HCT116 (cell line): Measurements from ENCODE around the gene DPP6. TPM values are rescaled to one million over a fixed set of nuclear protein-coding genes. Genes with fewer than 3 reads are reported as not detected.

Experiments
- ATAC-seq: fragments of 200-7000 bp; cut with Tn5 transposase; 2 replicates; pipeline ENCODE4 v1.9.1; 2020; ENCODE audit warnings: mild to moderate bottlenecking, moderate library complexity
- BruUV-seq: library from RNA; stranded (reverse); fragments of 400-500 nt; replicated peaks from 2 replicates; lab custom pipeline; 2021; lab: Mats Ljungman, UMichigan
- CTCF ChIA-PET: fragments of 300-600 bp; sonication (Branson Sonifier 250); formaldehyde crosslinking; loops from one replicate; lab custom pipeline; 2021; ENCODE audit warnings: antibody characterized with exemption; lab: Charles Lee
- POLR2A ChIA-PET: fragments of 300-600, 350-600 bp; sonication (Branson Sonifier 250); formaldehyde crosslinking; loops from one replicate; lab custom pipeline; 2021; ENCODE audit warnings: antibody characterized with exemption; lab: Charles Lee
- RAD21 ChIA-PET, 2 experiments: fragments of 300-600 bp; sonication (Branson Sonifier 250); formaldehyde crosslinking; loops; one replicate each; lab custom pipeline; 2023; ENCODE audit warnings: low total read pairs in 2 of 2; ENCODE audit not compliant: uncharacterized antibody in 2 of 2, unreplicated experiment in 2 of 2, low non-redundant PET in 1 of 2; lab: Charles Lee
- DNase-seq: peaks from one replicate; pipeline ENCODE4 v3.0.0-alpha.2; 2010; ENCODE audit warnings: low read depth, low spot score
- H2AFZ ChIP-seq: fragments of 200-600 bp; shearing (Covaris generic), sonication (generic); 2 replicates; pipeline ENCODE4 v1.6.1; 2017; ENCODE audit warnings: low read depth, mixed run types, mixed read lengths, antibody characterized with exemption, low read length; ENCODE audit not compliant: poor library complexity, severe bottlenecking
- H3K27ac ChIP-seq: 2 replicates; pipeline ENCODE4 v1.5.1; 2012; ENCODE audit warnings: low read depth, low read length
- H3K27me3 ChIP-seq: fragments of 200-600 bp; sonication (generic); 2 replicates; pipeline ENCODE4 v1.6.1; 2016; ENCODE audit warnings: mixed run types, low read length, mixed read lengths; ENCODE audit not compliant: insufficient read depth
- H3K36me3 ChIP-seq, 2 experiments: fragments of 200-500 bp in 1 of 2; fragments of 200-600 bp in 1 of 2; sonication (Bioruptor generic) in 1 of 2; sonication (generic) in 1 of 2; 2 replicates each; pipeline versions ENCODE4 v1.5.1 to v1.6.1; 2014 to 2016; ENCODE audit warnings: low read length in 2 of 2, inconsistent platforms in 1 of 2, mixed read lengths in 1 of 2, mixed run types in 1 of 2; ENCODE audit not compliant: insufficient read depth in 2 of 2, control insufficient read depth in 1 of 2
- H3K4me1 ChIP-seq, 2 experiments: fragments of 200-600 bp in 1 of 2; sonication (generic) in 1 of 2; 2 replicates each; pipeline versions ENCODE4 v1.5.1 to v1.6.1; 2012 to 2017; ENCODE audit warnings: low read length in 2 of 2, inconsistent platforms in 1 of 2, mild to moderate bottlenecking in 1 of 2, mixed read lengths in 1 of 2, mixed run types in 1 of 2, moderate library complexity in 1 of 2; ENCODE audit not compliant: insufficient read depth in 2 of 2, control insufficient read depth in 1 of 2
- H3K4me2 ChIP-seq: fragments of 200-600 bp; sonication (generic); 2 replicates; pipeline ENCODE4 v1.6.1; 2017; ENCODE audit warnings: mixed run types, low read length, mixed read lengths
- H3K4me3 ChIP-seq, 2 experiments: fragments of 200-600 bp in 1 of 2; sonication (generic) in 1 of 2; replicated peaks in 1 of 2; 2 replicates each; pipeline ENCODE4 v1.5.1; 2011 to 2016; ENCODE audit warnings: low read length in 2 of 2, control low read depth in 1 of 2, low read depth in 1 of 2, mild to moderate bottlenecking in 1 of 2, mixed read lengths in 1 of 2, mixed run types in 1 of 2
- H3K79me2 ChIP-seq: fragments of 200-600 bp; sonication (generic); 2 replicates; pipeline ENCODE4 v1.6.1; 2017; ENCODE audit warnings: mild to moderate bottlenecking, mixed run types, low read length, moderate library complexity, mixed read lengths; ENCODE audit not compliant: insufficient read depth
- H3K9ac ChIP-seq: fragments of 200-600 bp; sonication (generic); 2 replicates; pipeline ENCODE4 v1.6.1; 2016; ENCODE audit warnings: low read length, mixed read lengths
- H3K9me2 ChIP-seq: fragments of 200-600 bp; sonication (generic), shearing (Covaris generic); 2 replicates; pipeline ENCODE4 v1.6.1; 2017; ENCODE audit warnings: mixed run types, mild to moderate bottlenecking, moderate library complexity; ENCODE audit not compliant: insufficient read depth
- H3K9me3 ChIP-seq, 2 experiments: fragments of 200-500 bp in 1 of 2; fragments of 200-600 bp in 1 of 2; sonication (Bioruptor generic) in 1 of 2; sonication (generic) in 1 of 2; 2 replicates each; pipeline ENCODE4 v1.6.1; 2014 to 2017; ENCODE audit warnings: low read length in 2 of 2, mixed read lengths in 2 of 2, inconsistent platforms in 1 of 2, low read depth in 1 of 2, mild to moderate bottlenecking in 1 of 2, mixed run types in 1 of 2, moderate library complexity in 1 of 2; ENCODE audit not compliant: control insufficient read depth in 1 of 2, insufficient read depth in 1 of 2
- H4K20me1 ChIP-seq: fragments of 200-600 bp; sonication (generic), shearing (Covaris generic); 2 replicates; pipeline ENCODE4 v1.6.1; 2017; ENCODE audit warnings: mixed run types, mild to moderate bottlenecking, moderate library complexity; ENCODE audit not compliant: insufficient read depth
- CEBPB ChIP-seq: IDR thresholded peaks from 2 replicates; pipeline ENCODE4 v1.6.1; 2012; ENCODE audit warnings: low read depth
- ELF1 ChIP-seq: IDR thresholded peaks from 2 replicates; pipeline ENCODE4 v1.6.1; 2012; ENCODE audit warnings: low read depth, borderline replicate concordance
- EZH2phosphoT487 ChIP-seq: fragments of 200-600 bp; IDR thresholded peaks from 2 replicates; pipeline ENCODE4 v1.6.1; 2018; ENCODE audit warnings: antibody characterized with exemption, borderline replicate concordance
- FOSL1 ChIP-seq: IDR thresholded peaks from 2 replicates; pipeline ENCODE4 v1.6.1; 2012; ENCODE audit warnings: low read depth
- JUND ChIP-seq: IDR thresholded peaks from 2 replicates; pipeline ENCODE4 v1.6.1; 2012
- POLR2AphosphoS5 ChIP-seq: IDR thresholded peaks from 2 replicates; pipeline ENCODE4 v1.6.1; 2011; ENCODE audit warnings: mild to moderate bottlenecking, low read depth, low read length, moderate library complexity
- RAD21 ChIP-seq: IDR thresholded peaks from 2 replicates; pipeline ENCODE4 v1.6.1; 2012; ENCODE audit warnings: low read depth, mild to moderate bottlenecking
- REST ChIP-seq: IDR thresholded peaks from 2 replicates; pipeline ENCODE4 v1.6.1; 2012; ENCODE audit warnings: low read depth
- SIN3A ChIP-seq: IDR thresholded peaks from 2 replicates; pipeline ENCODE4 v1.6.1; 2012; ENCODE audit warnings: low read depth
- SRF ChIP-seq: IDR thresholded peaks from 2 replicates; pipeline ENCODE4 v1.6.1; 2012; ENCODE audit warnings: low read depth
- ZBTB33 ChIP-seq: IDR thresholded peaks from 2 replicates; pipeline ENCODE4 v1.6.1; 2011; ENCODE audit warnings: mild to moderate bottlenecking, low read length, moderate library complexity; ENCODE audit not compliant: insufficient replicate concordance; ENCODE audit errors: extremely low read depth
- ZFX ChIP-seq: fragments of 450-650 bp; IDR thresholded peaks from 2 replicates; pipeline ENCODE4 v1.6.1; 2017
- ZNF274 ChIP-seq: fragments of 200-500 bp; sonication (Bioruptor generic); IDR thresholded peaks from 2 replicates; pipeline ENCODE4 v1.6.1; 2014; ENCODE audit warnings: mild to moderate bottlenecking, low read depth, low read length, inconsistent platforms
- intact Hi-C: fragments of 100-400 bp; cut with micrococcal nuclease; formaldehyde crosslinking; loops from 2 replicates; pipeline ENCODE4 v1.10.0; 2022
- total RNA-seq: library from RNA; stranded (reverse); gene quantifications from one replicate; pipeline ENCODE4 v1.2.1, GENCODE V29; 2021; ENCODE audit not compliant: unreplicated experiment

DPP6 gene
- total RNA-seq, 1 experiment from 2014 or later: not detected

GRCh38 chr7:154416714-154417113 is 364.5 kb downstream of the DPP6 start:
- Histone ChIP-seq H3K36me3 (no peaks in the 10 kb centered on the region), H3K27me3 (no peaks in the 10 kb centered on the region), H3K79me2 (no peaks in the 10 kb centered on the region), H2AFZ (no peak overlapping the region), H3K27ac (no peak overlapping the region), H4K20me1 (no peaks in the 10 kb centered on the region), H3K9me3 (peaks cover 9 to 20% of the 10 kb centered on the region in 2 experiments; a peak in 3 of 4 replicates), H3K4me1 (no peaks in the 10 kb centered on the region), H3K4me3 (no peak overlapping the region), H3K9me2 (no peaks in the 10 kb centered on the region), H3K4me2 (no peak overlapping the region), H3K9ac (no peak overlapping the region)
- TF ChIP-seq ELF1 (no peak), ZNF274 (no peak), ZBTB33 (no peak), JUND (no peak), SIN3A (no peak), ZFX (no peak), REST (no peak), SRF (no peak), FOSL1 (no peak), POLR2AphosphoS5 (no peak), CEBPB (no peak), EZH2phosphoT487 (no peak), RAD21 (no peak)
- ChIA-PET POLR2A (no interaction called here), RAD21 (no interaction called here), CTCF (no interaction called here)
- no TSS peak for BruUV-seq
- ATAC-seq (no peak), DNase-seq (no peak)
- intact Hi-C loops: no loop called here
